PC-9 (cell line): ENCODE results near the gene SLC44A1. TPM values are rescaled to one million over a fixed set of nuclear protein-coding genes. Genes with fewer than 3 reads are reported as not detected.

Experiments
- BruUV-seq: library from RNA; stranded (reverse); fragments of 400-500 nt; replicated peaks from 2 replicates; lab custom pipeline; 2021; lab: Mats Ljungman, UMichigan
- CTCF ChIA-PET: fragments of 300-600 bp; sonication (Branson Sonifier 250); formaldehyde crosslinking; loops from one replicate; lab custom pipeline; 2022; ENCODE audit warnings: antibody characterized with exemption; lab: Charles Lee
- POLR2A ChIA-PET: fragments of 300-600 bp; sonication (Branson Sonifier 250); formaldehyde crosslinking; loops from one replicate; lab custom pipeline; 2022; ENCODE audit warnings: antibody characterized with exemption; ENCODE audit not compliant: unreplicated experiment; lab: Charles Lee
- DNase-seq, 2 experiments: peaks; one replicate each; pipeline versions ENCODE4 v3.0.0 to v3.0.0-alpha.2; 2015 to 2022; ENCODE audit warnings: mixed read lengths in 1 of 2
- H2AFZ ChIP-seq: fragments of 200-600 bp; sonication (generic); 2 replicates; pipeline ENCODE4 v1.8.1; 2017; ENCODE audit warnings: antibody characterized with exemption
- H3F3A ChIP-seq: fragments of 200-600 bp; sonication (generic); 2 replicates; pipeline ENCODE4 v1.8.1; 2017; ENCODE audit warnings: antibody characterized with exemption, mild to moderate bottlenecking, low read depth; ENCODE audit not compliant: insufficient read depth
- H3K27ac ChIP-seq: fragments of 200-600 bp; sonication (generic); 2 replicates; pipeline ENCODE4 v1.6.1; 2016; ENCODE audit warnings: mixed run types
- H3K27me3 ChIP-seq: fragments of 200-600 bp; sonication (generic); 2 replicates; pipeline ENCODE4 v1.6.1; 2016; ENCODE audit warnings: low read depth, mixed run types; ENCODE audit not compliant: insufficient read depth
- H3K36me3 ChIP-seq: fragments of 200-600 bp; sonication (generic); 2 replicates; pipeline ENCODE4 v1.6.1; 2016; ENCODE audit warnings: low read depth, mixed run types
- H3K4me1 ChIP-seq: fragments of 200-600 bp; sonication (generic); replicated peaks from 2 replicates; pipeline ENCODE4 v1.6.1; 2016; ENCODE audit warnings: mixed run types; ENCODE audit not compliant: insufficient read depth
- H3K4me2 ChIP-seq: fragments of 200-600 bp; sonication (generic); 2 replicates; pipeline ENCODE4 v1.6.1; 2017; ENCODE audit warnings: mixed run types
- H3K4me3 ChIP-seq: fragments of 200-600 bp; sonication (generic); 2 replicates; pipeline ENCODE4 v1.6.1; 2016; ENCODE audit warnings: mixed run types
- H3K79me2 ChIP-seq: fragments of 200-600 bp; sonication (generic); 2 replicates; pipeline ENCODE4 v1.6.1; 2017; ENCODE audit warnings: low read depth, mixed run types
- H3K9me2 ChIP-seq: fragments of 200-600 bp; sonication (generic); 2 replicates; pipeline ENCODE4 v1.8.1; 2017; ENCODE audit warnings: mild to moderate bottlenecking; ENCODE audit not compliant: insufficient read depth
- H3K9me3 ChIP-seq: fragments of 200-600 bp; sonication (generic); 2 replicates; pipeline ENCODE4 v1.8.1; 2016; ENCODE audit warnings: low read depth; ENCODE audit not compliant: insufficient read depth
- H4K20me1 ChIP-seq: fragments of 200-600 bp; sonication (generic); 2 replicates; pipeline ENCODE4 v1.8.1; 2017; ENCODE audit not compliant: insufficient read depth
- EZH2 ChIP-seq: fragments of 200-600 bp; sonication (generic); IDR thresholded peaks from 2 replicates; pipeline ENCODE4 v1.8.0; 2017; ENCODE audit warnings: antibody characterized with exemption, low read depth
- intact Hi-C: fragments of 100-400 bp; cut with micrococcal nuclease; formaldehyde crosslinking; loops from one replicate; pipeline ENCODE4 v1.10.0; 2022; ENCODE audit not compliant: unreplicated experiment
- total RNA-seq: library from RNA; stranded (reverse); gene quantifications from 2 replicates; pipeline ENCODE4 v1.2.3, GENCODE V29; 2021
- TF ChIP-seq, protein P1 (sequence below): fragments of 200-600 bp; sonication (generic); conservative IDR thresholded peaks from 2 replicates; pipeline ENCODE4 v1.6.1; 2017; ENCODE audit warnings: mixed run types, antibody characterized with exemption, mild to moderate bottlenecking, moderate library complexity

SLC44A1 gene
- total RNA-seq, 1 experiment from 2014 or later, result 95.2 TPM

- TF ChIP-seq, protein P1, sequence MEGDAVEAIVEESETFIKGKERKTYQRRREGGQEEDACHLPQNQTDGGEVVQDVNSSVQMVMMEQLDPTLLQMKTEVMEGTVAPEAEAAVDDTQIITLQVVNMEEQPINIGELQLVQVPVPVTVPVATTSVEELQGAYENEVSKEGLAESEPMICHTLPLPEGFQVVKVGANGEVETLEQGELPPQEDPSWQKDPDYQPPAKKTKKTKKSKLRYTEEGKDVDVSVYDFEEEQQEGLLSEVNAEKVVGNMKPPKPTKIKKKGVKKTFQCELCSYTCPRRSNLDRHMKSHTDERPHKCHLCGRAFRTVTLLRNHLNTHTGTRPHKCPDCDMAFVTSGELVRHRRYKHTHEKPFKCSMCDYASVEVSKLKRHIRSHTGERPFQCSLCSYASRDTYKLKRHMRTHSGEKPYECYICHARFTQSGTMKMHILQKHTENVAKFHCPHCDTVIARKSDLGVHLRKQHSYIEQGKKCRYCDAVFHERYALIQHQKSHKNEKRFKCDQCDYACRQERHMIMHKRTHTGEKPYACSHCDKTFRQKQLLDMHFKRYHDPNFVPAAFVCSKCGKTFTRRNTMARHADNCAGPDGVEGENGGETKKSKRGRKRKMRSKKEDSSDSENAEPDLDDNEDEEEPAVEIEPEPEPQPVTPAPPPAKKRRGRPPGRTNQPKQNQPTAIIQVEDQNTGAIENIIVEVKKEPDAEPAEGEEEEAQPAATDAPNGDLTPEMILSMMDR, result no peak
- no peak for TF ChIP-seq EZH2
- Histone ChIP-seq H3K27ac (no peak overlapping the region), H3K9me2 (no peaks in the 10 kb centered on the region), H3K79me2 (no peaks in the 10 kb centered on the region), H3K36me3 (no peaks in the 10 kb centered on the region), H3K4me1 (no peaks in the 10 kb centered on the region), H4K20me1 (peaks cover 3% of the 10 kb centered on the region; the same call in 1 of the 2 replicates), H3K4me2 (no peak overlapping the region), H3K9me3 (no peaks in the 10 kb centered on the region), H3K4me3 (no peak overlapping the region), H3F3A (no peaks in the 10 kb centered on the region), H3K27me3 (no peaks in the 10 kb centered on the region), H2AFZ (no peak overlapping the region)
- BruUV-seq, result no TSS peak
- no peak for DNase-seq
- intact Hi-C loops, result no loop called here
- ChIA-PET CTCF (interaction anchor here (0.6 kb wide), 1 partner anchor 50 kb away, joined by 3 read pairs; no protein-coding TSS in a partner anchor), POLR2A (no interaction called here)
Measured at GRCh38 chr9:105331755-105332154, 87.3 kb downstream of the SLC44A1 start.

- Histone ChIP-seq H3K4me3 (no peak overlapping the region), H3K9me3 (no peaks in the 10 kb centered on the region), H3K27me3 (no peaks in the 10 kb centered on the region), H2AFZ (no peak overlapping the region), H3K9me2 (no peaks in the 10 kb centered on the region), H3K27ac (no peak overlapping the region), H3K4me1 (no peaks in the 10 kb centered on the region), H4K20me1 (peaks cover 3% of the 10 kb centered on the region; the same call in 1 of the 2 replicates), H3F3A (no peaks in the 10 kb centered on the region), H3K79me2 (no peaks in the 10 kb centered on the region), H3K36me3 (no peaks in the 10 kb centered on the region), H3K4me2 (no peak overlapping the region)
- TF ChIP-seq EZH2, result no peak
- TF ChIP-seq, protein P1, result no peak
- POLR2A ChIA-PET, result no interaction called here
- CTCF ChIA-PET, result no interaction called here
- intact Hi-C loops, result no loop called here
- no TSS peak for BruUV-seq
- no peak for DNase-seq
Measured at GRCh38 chr9:105332471-105332870, 88.0 kb downstream of the SLC44A1 start.

DNA sequence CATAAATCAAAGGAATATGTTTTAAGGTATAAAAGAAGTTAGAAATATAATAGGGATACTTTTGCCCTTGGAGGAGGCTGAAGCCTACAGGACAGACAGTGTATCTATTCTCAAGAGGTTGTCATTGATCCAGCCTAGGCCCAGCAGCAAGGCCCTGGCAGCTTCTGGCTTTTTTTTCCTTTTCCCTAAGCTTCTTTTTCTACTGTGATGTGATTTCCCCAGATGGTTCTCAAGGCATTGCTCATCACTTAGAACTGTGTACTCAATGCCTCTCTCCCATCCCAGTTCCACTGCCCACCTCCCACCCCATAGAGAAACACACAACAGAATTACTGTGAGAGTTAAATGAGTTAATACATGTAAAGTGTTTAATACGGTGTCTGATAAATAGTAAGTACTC lies 88.6 kb downstream of the SLC44A1 start:
- DNase-seq, result no peak
- BruUV-seq, result no TSS peak
- CTCF ChIA-PET, result no interaction called here
- no peaks in the 10 kb centered on the region for H3K79me2 ChIP-seq
- peaks cover 3% of the 10 kb centered on the region; the same call in 1 of the 2 replicates for H4K20me1 ChIP-seq
- no peak overlapping the region for H3K4me2 ChIP-seq
- no peaks in the 10 kb centered on the region for H3K27me3 ChIP-seq
- no peaks in the 10 kb centered on the region for H3K9me3 ChIP-seq
- H3K36me3 ChIP-seq, result no peaks in the 10 kb centered on the region
- H3K9me2 ChIP-seq, result no peaks in the 10 kb centered on the region
- H3F3A ChIP-seq, result no peaks in the 10 kb centered on the region
- H3K4me1 ChIP-seq, result no peaks in the 10 kb centered on the region
- H2AFZ ChIP-seq, result no peak overlapping the region
- POLR2A ChIA-PET, result no interaction called here
- intact Hi-C loops, result no loop called here
- no peak for TF ChIP-seq EZH2
- TF ChIP-seq, protein P1, result no peak
- H3K4me3 ChIP-seq, result no peak overlapping the region
- H3K27ac ChIP-seq, result no peak overlapping the region
